ENCODE measurements around the gene KIZ. TPM values are rescaled to one million over a fixed set of nuclear protein-coding genes. Genes with fewer than 3 reads are reported as not detected.

The KIZ gene
- total RNA-seq, 1 donor, result 19.4 TPM

DNA sequence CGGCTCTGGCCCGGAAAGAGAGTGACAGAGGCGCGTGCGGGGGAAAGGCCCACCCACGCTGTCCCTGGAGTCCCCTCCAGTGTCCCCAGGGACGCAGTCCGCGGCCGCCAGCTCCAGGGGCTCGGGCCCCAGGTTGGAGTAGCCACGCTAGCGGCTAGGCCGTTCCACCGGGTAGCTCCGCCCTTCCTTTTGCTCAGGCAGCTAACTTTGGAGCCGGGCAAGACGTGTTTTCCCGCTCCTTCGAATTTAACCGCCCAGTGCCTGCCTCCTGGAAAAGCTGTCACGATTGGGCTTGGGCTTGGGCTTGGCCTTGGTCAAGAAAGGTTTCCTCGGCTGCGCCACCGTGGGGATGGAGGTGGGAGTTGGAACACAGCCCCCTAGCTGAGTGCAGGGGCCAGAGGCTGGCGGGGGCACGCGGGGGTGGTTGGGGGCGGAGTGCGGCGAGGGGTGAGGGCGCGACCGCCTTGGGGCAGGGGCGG, 24.4 kb upstream of the KIZ start:
- TF ChIP-seq, protein P1, sequence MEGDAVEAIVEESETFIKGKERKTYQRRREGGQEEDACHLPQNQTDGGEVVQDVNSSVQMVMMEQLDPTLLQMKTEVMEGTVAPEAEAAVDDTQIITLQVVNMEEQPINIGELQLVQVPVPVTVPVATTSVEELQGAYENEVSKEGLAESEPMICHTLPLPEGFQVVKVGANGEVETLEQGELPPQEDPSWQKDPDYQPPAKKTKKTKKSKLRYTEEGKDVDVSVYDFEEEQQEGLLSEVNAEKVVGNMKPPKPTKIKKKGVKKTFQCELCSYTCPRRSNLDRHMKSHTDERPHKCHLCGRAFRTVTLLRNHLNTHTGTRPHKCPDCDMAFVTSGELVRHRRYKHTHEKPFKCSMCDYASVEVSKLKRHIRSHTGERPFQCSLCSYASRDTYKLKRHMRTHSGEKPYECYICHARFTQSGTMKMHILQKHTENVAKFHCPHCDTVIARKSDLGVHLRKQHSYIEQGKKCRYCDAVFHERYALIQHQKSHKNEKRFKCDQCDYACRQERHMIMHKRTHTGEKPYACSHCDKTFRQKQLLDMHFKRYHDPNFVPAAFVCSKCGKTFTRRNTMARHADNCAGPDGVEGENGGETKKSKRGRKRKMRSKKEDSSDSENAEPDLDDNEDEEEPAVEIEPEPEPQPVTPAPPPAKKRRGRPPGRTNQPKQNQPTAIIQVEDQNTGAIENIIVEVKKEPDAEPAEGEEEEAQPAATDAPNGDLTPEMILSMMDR (IDR thresholded peaks at IDR 0.05; ENCODE audit: insufficient read depth, low read length), result no peak
- no peak for DNase-seq (ENCODE audit: low read depth)
- H3K4me3 ChIP-seq (ENCODE audit: low read depth, low read length), result no peak overlapping the region

DNA sequence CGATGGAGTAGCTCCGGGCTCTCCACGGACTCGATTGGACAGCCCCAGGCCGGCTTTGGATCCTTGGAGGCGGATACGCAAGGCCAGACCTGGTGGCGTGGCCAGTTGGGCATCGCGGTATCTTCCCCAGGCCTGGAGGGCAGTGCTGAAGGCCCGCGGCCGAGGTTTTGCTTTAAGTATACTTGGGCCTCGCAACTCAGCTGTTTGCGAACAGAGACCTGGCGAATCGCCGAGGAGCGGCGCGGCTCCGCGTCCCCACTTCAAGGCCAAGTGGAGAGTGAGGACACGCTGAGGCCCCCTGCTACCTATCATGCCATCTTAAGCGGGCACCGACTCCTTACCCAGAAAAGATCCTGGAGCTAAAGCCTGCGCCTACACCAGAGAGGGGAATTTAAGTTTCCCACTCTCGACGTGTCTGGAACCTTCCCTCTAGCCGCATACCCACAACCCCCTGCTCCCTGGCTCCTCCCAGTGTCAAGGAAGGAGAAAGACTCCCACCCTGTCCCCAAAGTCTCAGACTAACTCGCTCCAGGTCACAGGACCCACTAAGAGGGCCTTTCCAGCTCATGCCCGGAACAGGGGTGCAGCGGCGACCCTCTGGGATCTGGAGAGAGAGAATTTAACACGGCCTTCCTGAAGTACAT, 23.8 kb upstream of the KIZ start:
- no peak for DNase-seq (ENCODE audit: low read depth)
- no peak overlapping the region for H3K4me3 ChIP-seq (ENCODE audit: low read depth, low read length)
- TF ChIP-seq, protein P1 (IDR thresholded peaks at IDR 0.05; ENCODE audit: insufficient read depth, low read length), result no peak

DNA sequence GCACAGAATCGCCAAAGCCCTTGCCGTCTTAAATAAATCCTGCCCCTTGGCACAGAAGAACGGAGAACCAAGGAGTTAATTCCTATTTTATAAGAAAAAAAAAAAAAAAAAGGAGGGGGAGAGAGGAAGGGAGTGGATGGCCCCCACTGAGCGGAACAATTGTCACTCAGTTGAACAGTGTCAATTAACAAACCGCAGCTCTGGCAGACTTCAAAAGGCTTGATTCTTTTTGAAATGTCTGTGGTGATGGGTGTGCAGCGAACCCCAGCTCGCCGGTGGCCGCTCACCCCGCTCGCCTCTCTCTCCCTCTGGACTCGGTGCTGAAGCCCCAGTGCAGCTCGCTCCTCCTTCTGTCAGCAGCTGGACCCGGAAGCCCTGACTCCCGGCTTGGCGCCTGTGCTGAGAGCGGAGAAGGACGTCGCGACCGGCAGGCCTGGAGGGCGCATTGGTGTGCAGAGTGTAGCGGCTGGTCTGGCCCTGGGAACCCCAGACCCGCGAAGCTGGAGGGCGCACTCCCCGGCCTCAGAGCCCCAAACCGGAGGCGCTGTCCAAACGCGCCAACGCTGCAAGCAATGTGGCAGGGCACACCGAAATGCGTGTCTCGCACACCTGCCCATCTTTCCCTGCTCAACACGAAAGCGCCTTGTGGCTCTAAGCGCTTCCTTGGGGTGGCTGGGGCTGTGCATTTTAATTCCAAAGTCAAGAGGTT, 23.1 kb upstream of the KIZ start:
- no peak for DNase-seq (ENCODE audit: low read depth)
- TF ChIP-seq, protein P1 (IDR thresholded peaks at IDR 0.05; ENCODE audit: insufficient read depth, low read length), result no peak
- H3K4me3 ChIP-seq (ENCODE audit: low read depth, low read length), result no peak overlapping the region

DNA sequence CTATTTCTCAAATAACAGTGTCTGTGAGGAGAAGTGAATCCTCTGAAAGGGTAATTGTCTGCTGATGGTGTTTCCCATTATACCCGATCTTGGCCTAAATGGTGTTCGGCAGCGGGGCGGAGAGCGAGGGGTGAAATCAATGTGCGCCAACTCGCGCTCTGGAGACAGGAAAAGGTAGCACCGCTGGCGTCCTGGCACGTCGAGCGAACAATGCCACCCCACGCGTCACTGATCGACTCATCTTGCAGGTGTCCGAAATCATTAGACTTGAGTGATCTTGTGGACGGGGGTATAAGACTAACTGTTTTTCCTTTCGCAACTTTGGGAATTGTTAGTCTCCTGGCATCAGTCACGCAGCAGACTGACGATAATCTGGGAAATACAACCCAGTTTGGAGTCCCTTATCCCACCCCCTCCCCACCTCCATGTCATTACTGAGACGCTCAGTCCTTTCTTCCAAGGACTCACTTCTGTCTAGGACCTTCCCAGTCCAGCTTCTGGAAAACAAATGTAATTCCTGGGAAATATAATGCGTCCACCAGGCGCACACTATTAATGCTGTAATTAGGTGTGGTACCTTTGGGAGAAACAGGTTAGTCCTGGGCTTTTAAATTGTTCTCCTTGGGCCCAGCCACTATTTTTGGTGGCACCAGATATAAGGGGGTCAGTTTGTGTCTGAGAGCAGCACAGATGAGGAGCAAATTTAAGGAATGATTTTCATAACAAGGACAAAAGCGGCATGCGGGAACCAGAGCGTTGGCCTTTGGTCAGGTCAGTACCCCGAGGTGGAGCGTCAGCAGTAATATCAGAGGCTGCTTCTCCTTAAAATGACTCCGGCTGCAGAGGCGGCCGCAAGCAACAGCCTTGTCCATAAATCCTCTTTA, 22.1 kb upstream of the KIZ start:
- DNase-seq (ENCODE audit: low read depth), result no peak
- TF ChIP-seq, protein P1 (IDR thresholded peaks at IDR 0.05; ENCODE audit: insufficient read depth, low read length), result no peak
- H3K4me3 ChIP-seq (ENCODE audit: low read depth, low read length), result no peak overlapping the region

DNA sequence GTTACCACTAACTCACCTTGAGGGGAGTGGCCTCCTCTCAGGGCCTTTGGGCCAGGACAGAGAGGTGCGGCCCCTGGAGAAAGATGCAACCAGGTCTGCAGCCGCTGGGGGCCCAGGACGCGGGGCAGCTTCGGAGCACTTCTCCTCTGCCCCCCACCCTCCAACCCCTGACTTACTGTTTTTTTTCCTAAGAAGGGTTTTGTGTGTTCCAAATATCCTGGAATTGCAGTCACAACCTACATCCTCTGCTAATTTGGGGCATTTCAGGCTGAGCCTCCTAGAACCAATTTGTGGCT, 21.5 kb upstream of the KIZ start:
- TF ChIP-seq, protein P1 (IDR thresholded peaks at IDR 0.05; ENCODE audit: insufficient read depth, low read length), result no peak
- H3K4me3 ChIP-seq (ENCODE audit: low read depth, low read length), result no peak overlapping the region
- no peak for DNase-seq (ENCODE audit: low read depth)

DNA sequence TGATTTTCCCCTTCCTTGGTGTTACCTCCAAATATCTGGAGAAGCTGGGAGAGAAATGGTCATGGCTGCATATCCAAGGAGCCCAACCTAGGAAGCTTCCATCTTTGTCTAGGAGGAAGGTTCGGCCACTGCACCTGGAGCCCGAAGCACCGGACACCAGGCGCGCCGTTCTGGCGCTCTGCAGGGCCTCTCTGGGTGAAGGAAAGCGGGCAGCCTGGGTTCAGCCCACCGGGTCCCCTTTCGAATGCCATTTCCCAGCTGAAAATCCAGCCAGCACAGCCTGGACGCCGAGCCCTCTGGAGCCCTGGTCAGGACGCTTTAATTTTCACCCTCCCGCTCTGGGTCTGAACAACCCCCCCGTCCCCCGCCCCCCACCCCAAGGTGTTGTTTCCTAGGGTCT, 21.0 kb upstream of the KIZ start:
- TF ChIP-seq, protein P1 (IDR thresholded peaks at IDR 0.05; ENCODE audit: insufficient read depth, low read length), result no peak
- no peak overlapping the region for H3K4me3 ChIP-seq (ENCODE audit: low read depth, low read length)
- no peak for DNase-seq (ENCODE audit: low read depth)
